GM12878 (cell line): ENCODE measurements around the gene ENG. TPM values are rescaled to one million over a fixed set of nuclear protein-coding genes. Genes with fewer than 3 reads are reported as not detected.

Experiments used
- ATAC-seq: fragments of 200-7000 bp; cut with Tn5 transposase; 3 replicates; pipeline ENCODE4 v1.9.1; 2020; ENCODE audit warnings: mild to moderate bottlenecking, moderate library complexity
- BruUV-seq: library from RNA; stranded (reverse); fragments of 400-500 nt; replicated peaks from 2 replicates; lab custom pipeline; 2021; lab: Mats Ljungman, UMichigan
- CTCF ChIA-PET: fragments of 300-600 bp; sonication (Branson Sonifier 250); formaldehyde crosslinking; extraction: SDS; loops from one replicate; lab custom pipeline; 2021; ENCODE audit warnings: inconsistent platforms; lab: Yijun Ruan, JAX
- POLR2A ChIA-PET: fragments of 350-600 bp; formaldehyde crosslinking; extraction: SDS; loops from one replicate; lab custom pipeline; 2021; ENCODE audit warnings: inconsistent platforms; lab: Charles Lee
- RAD21 ChIA-PET: fragments of 300-600 bp; sonication (Branson Sonifier 250); formaldehyde crosslinking; loops from one replicate; lab custom pipeline; 2023; ENCODE audit warnings: antibody characterized with exemption; ENCODE audit not compliant: unreplicated experiment; lab: Charles Lee
- SMC1A ChIA-PET: fragments of 300-600 bp; sonication (Branson Sonifier 250); formaldehyde crosslinking; loops from one replicate; lab custom pipeline; 2023; ENCODE audit not compliant: unreplicated experiment, uncharacterized antibody; lab: Charles Lee
- DNase-seq: peaks from one replicate; pipeline ENCODE4 v3.0.0-alpha.2; 2011; ENCODE audit warnings: low read depth, low spot score
- FAIRE-seq: peaks from 3 replicates; lab custom pipeline; 2011; peaks lifted over from hg19 to GRCh38; lab: Jason Lieb, UNC
- H2AFZ ChIP-seq: 2 replicates; pipeline ENCODE4 v1.6.0; 2011; ENCODE audit warnings: low read depth, low read length, control low read depth; ENCODE audit not compliant: control insufficient read depth
- H3K27ac ChIP-seq: 2 replicates; pipeline ENCODE4 v1.5.1; 2011; ENCODE audit warnings: control low read depth; ENCODE audit not compliant: control insufficient read depth, insufficient read depth
- H3K27me3 ChIP-seq, 2 experiments: replicated peaks in 1 of 2; 2 replicates each; pipeline versions ENCODE4 v1.6.0 to v1.6.1; 2011; ENCODE audit warnings: low read length in 1 of 2; ENCODE audit not compliant: control insufficient read depth in 2 of 2, insufficient read depth in 2 of 2
- H3K36me3 ChIP-seq, 2 experiments: 2 replicates each; pipeline ENCODE4 v1.5.1; 2011; ENCODE audit warnings: low read length in 1 of 2; ENCODE audit not compliant: control insufficient read depth in 2 of 2, insufficient read depth in 2 of 2
- H3K4me1 ChIP-seq: 2 replicates; pipeline ENCODE4 v1.6.1; 2011; ENCODE audit warnings: mild to moderate bottlenecking, low read length, moderate library complexity, mixed read lengths; ENCODE audit not compliant: control insufficient read depth, insufficient read depth
- H3K4me2 ChIP-seq: 2 replicates; pipeline ENCODE4 v1.6.0; 2011; ENCODE audit warnings: control low read depth; ENCODE audit not compliant: control insufficient read depth, insufficient read depth
- H3K4me3 ChIP-seq: fragments of 200-600 bp; sonication (generic); 2 replicates; pipeline ENCODE4 v1.5.1; 2016
- H3K79me2 ChIP-seq: 2 replicates; pipeline ENCODE4 v1.6.0; 2011; ENCODE audit warnings: low read length; ENCODE audit not compliant: control insufficient read depth, insufficient read depth
- H3K9ac ChIP-seq: 2 replicates; pipeline ENCODE4 v1.8.0; 2011; ENCODE audit warnings: low read length, control low read depth, mixed read lengths; ENCODE audit not compliant: control insufficient read depth, insufficient read depth
- H3K9me3 ChIP-seq: replicated peaks from 3 replicates; pipeline ENCODE4 v1.5.1; 2011; ENCODE audit warnings: mild to moderate bottlenecking, low read length; ENCODE audit not compliant: control insufficient read depth, insufficient read depth
- H4K20me1 ChIP-seq: 2 replicates; pipeline ENCODE4 v1.6.0; 2011; ENCODE audit not compliant: control insufficient read depth, insufficient read depth
- CHD2 ChIP-seq: IDR thresholded peaks from 2 replicates; pipeline ENCODE4 v1.6.1; 2011; ENCODE audit warnings: low read depth, low read length, improper control_type of control experiment, borderline replicate concordance
- ESRRA ChIP-seq: IDR thresholded peaks from 2 replicates; pipeline ENCODE4 v1.6.1; 2012; ENCODE audit warnings: mild to moderate bottlenecking, low read length, improper control_type of control experiment
- FOXK2 ChIP-seq: fragments of 450-650 bp; IDR thresholded peaks from 2 replicates; pipeline ENCODE4 v1.6.1; 2017; ENCODE audit warnings: mild to moderate bottlenecking, moderate library complexity
- POLR2A ChIP-seq: IDR thresholded peaks from 2 replicates; pipeline ENCODE4 v1.6.1; 2011; ENCODE audit warnings: low read depth, mild to moderate bottlenecking, low read length
- YBX1 ChIP-seq: fragments of 450-650 bp; IDR thresholded peaks from 2 replicates; pipeline ENCODE4 v1.6.1; 2016; ENCODE audit warnings: antibody characterized with exemption
- ZNF384 ChIP-seq: IDR thresholded peaks from 2 replicates; pipeline ENCODE4 v1.6.1; 2012; ENCODE audit warnings: low read depth, mild to moderate bottlenecking, low read length, improper control_type of control experiment, borderline replicate concordance
- WGBS: methylation state at CpG from one replicate; pipeline ENCODE4 v1.1.6; 2016; ENCODE audit warnings: low lambda C conversion rate; ENCODE audit not compliant: insufficient replicate concordance, insufficient coverage; ENCODE audit errors: missing lambda C conversion rate; 5-methylcytosine and 5-hydroxymethylcytosine counted together
- in situ Hi-C: fragments of 300-500 bp; cut with MboI; formaldehyde crosslinking; loops from 9 replicates; pipeline ENCODE4 v1.14.3; 2018; ENCODE audit warnings: mixed read lengths
- intact Hi-C: fragments of 100-400 bp; cut with micrococcal nuclease; formaldehyde crosslinking; loops from one replicate; pipeline ENCODE4 v1.14.2; 2022; ENCODE audit not compliant: unreplicated experiment
- polyA plus RNA-seq, 11 experiments: library from polyadenylated mRNA; depleted of rRNA in 4 of 11; unstranded in 6 of 11; stranded (reverse) in 5 of 11; fragments of >200 nt; fragmentation: Nextera tagmentation in 4 of 11; fragmentation: Illumina TruSeq in 1 of 11; extraction: Ambion mirVana in 4 of 11; extraction: Trizol in 1 of 11; gene quantifications; 1 replicate in 1 of 11; 2 replicates in 10 of 11; pipeline versions ENCODE4 v1.2.1 to v1.2.3, GENCODE V29; 2011 to 2016; ENCODE audit warnings: inconsistent platforms in 2 of 11, missing spikeins in 2 of 11, low read depth in 1 of 11
- total RNA-seq, 4 experiments: library from RNA; depleted of rRNA in 3 of 4; stranded (reverse); fragments of >200 nt in 3 of 4; fragmentation: Illumina TruSeq in 1 of 4; extraction: Trizol in 1 of 4; gene quantifications; 2 replicates each; pipeline versions ENCODE4 v1.2.1 to v1.2.3, GENCODE V29; 2013 to 2021

Gene ENG
- total and polyA plus RNA-seq, 10 of the 15 experiments (the other 5 are each of a cell fraction or from before 2014, with no cell fraction given): 0.14 to 10.1 (median 2.0) TPM

DNA sequence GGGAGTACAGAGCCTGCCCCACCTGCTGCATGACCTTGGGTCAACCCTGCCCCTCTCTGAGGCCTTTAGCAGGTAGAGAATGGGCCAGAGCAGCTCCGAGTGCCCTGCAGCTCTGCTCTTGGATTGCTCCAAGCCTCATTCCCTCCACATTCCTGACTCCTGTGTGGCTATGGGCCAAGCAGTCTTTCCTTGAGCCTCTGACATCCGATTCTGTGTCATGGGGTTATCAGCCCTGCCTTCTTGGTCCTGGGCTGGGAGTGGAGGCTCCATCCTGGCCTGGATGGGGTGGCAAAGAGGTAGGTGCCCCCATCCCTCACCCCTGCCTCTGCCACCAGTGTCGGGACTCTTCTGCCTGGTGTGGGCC is 38.1 kb downstream of the ENG start:
- ChIA-PET RAD21 (no interaction called here), SMC1A (no interaction called here), POLR2A (no interaction called here), CTCF (no interaction called here)
- Histone ChIP-seq H4K20me1 (no peaks in the 10 kb centered on the region; the same call in 1 of the 2 replicates), H3K9ac (no peak overlapping the region), H3K4me1 (no peaks in the 10 kb centered on the region), H3K9me3 (no peaks in the 10 kb centered on the region), H3K36me3 (peaks cover 0 to 18% of the 10 kb centered on the region in 2 experiments; a peak in 3 of 4 replicates), H2AFZ (no peak overlapping the region)
- FAIRE-seq (no peak), ATAC-seq (no peak)
- intact Hi-C loops: no loop called here
- 72% methylated on average over 3 of the region's 3 CpGs for WGBS
- TF ChIP-seq CHD2 (no peak), POLR2A (peak; percentile 54), ZNF384 (no peak), YBX1 (no peak)
- TF ChIP-seq, all 136 proteins: peak for 1
- no peaks in the 10 kb centered on the region for H3K79me2 ChIP-seq
- no TSS peak for BruUV-seq
- no peak overlapping the region for H3K4me2 ChIP-seq
- H3K27me3 ChIP-seq: no peaks in the 10 kb centered on the region
- H3K27ac ChIP-seq: no peak overlapping the region
- no peak overlapping the region for H3K4me3 ChIP-seq
- in situ Hi-C loops: no loop called here
- DNase-seq: no peak

- Histone ChIP-seq H3K4me1 (no peaks in the 10 kb centered on the region), H3K4me3 (no peak overlapping the region), H2AFZ (no peak overlapping the region), H3K36me3 (peaks cover 0 to 18% of the 10 kb centered on the region in 2 experiments; a peak in 3 of 4 replicates), H3K27ac (no peak overlapping the region), H3K9me3 (no peaks in the 10 kb centered on the region), H3K4me2 (no peak overlapping the region), H3K9ac (no peak overlapping the region), H4K20me1 (no peaks in the 10 kb centered on the region; the same call in 1 of the 2 replicates), H3K79me2 (no peaks in the 10 kb centered on the region), H3K27me3 (no peaks in the 10 kb centered on the region)
- no peak for DNase-seq
- CTCF ChIA-PET: no interaction called here
- RAD21 ChIA-PET: no interaction called here
- no peak for ATAC-seq
- POLR2A ChIA-PET: no interaction called here
- 0 out of 2 replicates have a peak, but pooled peaks have one; percentile 3 for TF ChIP-seq POLR2A
- no peak for TF ChIP-seq ESRRA
- TF ChIP-seq FOXK2: no peak
- FAIRE-seq: no peak
- intact Hi-C loops: no loop called here
- SMC1A ChIA-PET: no interaction called here
- in situ Hi-C loops: no loop called here
- WGBS: 93% methylated on average over 30 of the region's 33 CpGs
- BruUV-seq: no TSS peak
These were observed 38.7 kb downstream of the ENG start for GRCh38 chr9:127815512-127816361.
